H1 (cell line): ENCODE data around the gene PHF23. TPM values are rescaled to one million over a fixed set of nuclear protein-coding genes. Genes with fewer than 3 reads are reported as not detected.

Experiments used
- CTCF ChIA-PET: fragments of 300-600 bp; sonication (Branson Sonifier 250); formaldehyde crosslinking; loops from one replicate; lab custom pipeline; 2021; ENCODE audit not compliant: partially characterized antibody; lab: Charles Lee
- POLR2A ChIA-PET: fragments of 300-600 bp; sonication (Branson Sonifier 250); formaldehyde crosslinking; loops from one replicate; lab custom pipeline; 2021; ENCODE audit warnings: inconsistent platforms; ENCODE audit not compliant: partially characterized antibody; lab: Charles Lee
- DNase-seq, 2 experiments: peaks; one replicate each; pipeline versions ENCODE4 v3.0.0 to v3.0.0-alpha.2; 2010 to 2022; ENCODE audit warnings: low spot score in 2 of 2, low read depth in 1 of 2, mixed read lengths in 1 of 2
- FAIRE-seq: peaks from 2 replicates; lab custom pipeline; 2011; peaks lifted over from hg19 to GRCh38; lab: Jason Lieb, UNC
- H2AFZ ChIP-seq: 2 replicates; pipeline ENCODE4 v1.8.1; 2012; ENCODE audit warnings: low read length, inconsistent platforms
- H2AK5ac ChIP-seq: 2 replicates; pipeline ENCODE4 v1.6.1; 2013; ENCODE audit warnings: low read depth, low read length
- H2BK120ac ChIP-seq: replicated peaks from 2 replicates; pipeline ENCODE3; 2013; ENCODE audit warnings: low read depth, low read length, inconsistent platforms
- H2BK12ac ChIP-seq: 2 replicates; pipeline ENCODE4 v1.6.1; 2013; ENCODE audit warnings: low read depth, low read length
- H2BK15ac ChIP-seq: 2 replicates; pipeline ENCODE4 v1.6.1; 2013; ENCODE audit warnings: low read length
- H2BK20ac ChIP-seq: 2 replicates; pipeline ENCODE4 v1.6.1; 2013; ENCODE audit warnings: low read length
- H2BK5ac ChIP-seq: 2 replicates; pipeline ENCODE4 v1.6.1; 2013; ENCODE audit warnings: low read depth, low read length
- H3K14ac ChIP-seq: 2 replicates; pipeline ENCODE4 v1.6.1; 2013; ENCODE audit warnings: inconsistent platforms; ENCODE audit not compliant: insufficient read length
- H3K18ac ChIP-seq: 2 replicates; pipeline ENCODE4 v1.6.1; 2013; ENCODE audit warnings: low read length; ENCODE audit errors: extremely low read depth
- H3K23ac ChIP-seq: 2 replicates; pipeline ENCODE4 v1.6.1; 2013; ENCODE audit warnings: inconsistent platforms; ENCODE audit not compliant: insufficient read length
- H3K23me2 ChIP-seq: 2 replicates; pipeline ENCODE4 v1.6.1; 2013; ENCODE audit warnings: low read depth, low read length
- H3K27ac ChIP-seq: 2 replicates; pipeline ENCODE4 v1.6.1; 2011; ENCODE audit warnings: low read depth, low read length, inconsistent platforms
- H3K27me3 ChIP-seq, 4 experiments: replicated peaks in 1 of 4; 1 replicate in 1 of 4; 2 replicates in 3 of 4; pipeline versions ENCODE4 v1.6.1 to v1.8.1; 2011 to 2013; ENCODE audit warnings: low read length in 3 of 4, mild to moderate bottlenecking in 3 of 4, inconsistent platforms in 2 of 4, mixed read lengths in 2 of 4, moderate library complexity in 1 of 4; ENCODE audit not compliant: control insufficient read depth in 3 of 4, insufficient read depth in 3 of 4; ENCODE audit errors: extremely low read depth in 1 of 4
- H3K36me3 ChIP-seq, 4 experiments: 2 replicates each; pipeline versions ENCODE4 v1.6.1 to v1.8.1; 2011 to 2013; ENCODE audit warnings: mild to moderate bottlenecking in 4 of 4, low read length in 3 of 4, moderate library complexity in 2 of 4, control low read depth in 1 of 4, inconsistent platforms in 1 of 4; ENCODE audit not compliant: insufficient read depth in 4 of 4, control insufficient read depth in 2 of 4
- H3K4ac ChIP-seq: replicated peaks from 2 replicates; pipeline ENCODE3; 2013; ENCODE audit warnings: low read length, low read depth, mixed read lengths, inconsistent platforms; ENCODE audit not compliant: insufficient read length
- H3K4me1 ChIP-seq, 4 experiments: replicated peaks in 1 of 4; 1 replicate in 1 of 4; 2 replicates in 3 of 4; pipeline versions ENCODE4 v1.6.1 to v1.8.1; 2011 to 2013; ENCODE audit warnings: low read length in 3 of 4, inconsistent platforms in 2 of 4, mixed read lengths in 1 of 4; ENCODE audit not compliant: insufficient read depth in 4 of 4, control insufficient read depth in 3 of 4
- H3K4me2 ChIP-seq, 2 experiments: 2 replicates each; pipeline versions ENCODE4 v1.6.1 to v1.8.1; 2011 to 2013; ENCODE audit warnings: low read depth in 2 of 2, low read length in 2 of 2, control low read depth in 1 of 2, inconsistent platforms in 1 of 2, mild to moderate bottlenecking in 1 of 2; ENCODE audit not compliant: insufficient read depth in 1 of 2
- H3K4me3 ChIP-seq, 4 experiments: fragments of 200-600, 300-600 bp in 1 of 4; sonication (generic), shearing (Covaris generic), sonication (Bioruptor Twin) in 1 of 4; 2 replicates each; pipeline versions ENCODE4 v1.5.1 to v1.8.1; 2011 to 2016; ENCODE audit warnings: low read length in 4 of 4, low read depth in 3 of 4, control low read depth in 2 of 4, inconsistent platforms in 2 of 4, mild to moderate bottlenecking in 2 of 4, mixed read lengths in 1 of 4, moderate library complexity in 1 of 4; ENCODE audit not compliant: insufficient read depth in 2 of 4; ENCODE audit errors: extremely low read depth in 1 of 4
- H3K56ac ChIP-seq: replicated peaks from 2 replicates; pipeline ENCODE3; 2013; ENCODE audit warnings: low read depth, mild to moderate bottlenecking, mixed read lengths, low read length, inconsistent platforms; ENCODE audit not compliant: insufficient read length
- H3K79me1 ChIP-seq: 2 replicates; pipeline ENCODE4 v1.6.1; 2013; ENCODE audit warnings: low read depth, low read length, control low read depth
- H3K79me2 ChIP-seq, 2 experiments: 2 replicates each; pipeline versions ENCODE4 v1.6.1 to v1.8.1; 2012 to 2013; ENCODE audit warnings: low read length in 2 of 2, mild to moderate bottlenecking in 2 of 2, inconsistent platforms in 1 of 2; ENCODE audit not compliant: insufficient read depth in 2 of 2, control insufficient read depth in 1 of 2
- H3K9ac ChIP-seq, 4 experiments: replicated peaks in 1 of 4; 1 replicate in 1 of 4; 2 replicates in 3 of 4; pipeline versions ENCODE4 v1.6.1 to v1.8.1; 2011 to 2013; ENCODE audit warnings: low read depth in 3 of 4, low read length in 3 of 4, control low read depth in 2 of 4, mild to moderate bottlenecking in 2 of 4, moderate library complexity in 2 of 4, inconsistent platforms in 1 of 4; ENCODE audit errors: extremely low read depth in 1 of 4
- H3K9me3 ChIP-seq, 2 experiments: 2 replicates each; pipeline versions ENCODE4 v1.6.1 to v1.8.1; 2012 to 2013; ENCODE audit warnings: mild to moderate bottlenecking in 2 of 2, moderate library complexity in 2 of 2, control low read depth in 1 of 2, inconsistent platforms in 1 of 2, low read depth in 1 of 2, low read length in 1 of 2, mixed read lengths in 1 of 2; ENCODE audit not compliant: insufficient read depth in 2 of 2
- H4K20me1 ChIP-seq, 2 experiments: replicated peaks in 1 of 2; 2 replicates each; pipeline versions ENCODE3 to v1.8.1; 2011 to 2013; ENCODE audit warnings: inconsistent platforms in 2 of 2, low read length in 2 of 2, mild to moderate bottlenecking in 1 of 2; ENCODE audit not compliant: insufficient read depth in 2 of 2, control insufficient read depth in 1 of 2
- H4K5ac ChIP-seq: 2 replicates; pipeline ENCODE4 v1.6.1; 2013; ENCODE audit warnings: low read length, low read depth, mixed read lengths, inconsistent platforms; ENCODE audit not compliant: insufficient read length
- H4K8ac ChIP-seq: 2 replicates; pipeline ENCODE4 v1.8.0; 2013; ENCODE audit warnings: mild to moderate bottlenecking, moderate library complexity, low read length, inconsistent platforms; ENCODE audit not compliant: insufficient read depth; ENCODE audit errors: extremely low read depth
- H4K91ac ChIP-seq: replicated peaks from 2 replicates; pipeline ENCODE3; 2013; ENCODE audit warnings: low read length, mixed read lengths, inconsistent platforms; ENCODE audit not compliant: insufficient read length
- ATF3 ChIP-seq: IDR thresholded peaks from 2 replicates; pipeline ENCODE4 v1.6.1; 2011; ENCODE audit warnings: low read depth, mild to moderate bottlenecking, low read length; ENCODE audit not compliant: insufficient read depth
- CEBPB ChIP-seq: IDR thresholded peaks from 2 replicates; pipeline ENCODE4 v1.6.1; 2012; ENCODE audit warnings: low read depth, low read length
- CHD2 ChIP-seq: IDR thresholded peaks from 2 replicates; pipeline ENCODE4 v1.6.1; 2012; ENCODE audit warnings: low read length, improper control_type of control experiment
- CTBP2 ChIP-seq: IDR thresholded peaks from 2 replicates; pipeline ENCODE4 v1.7.0; 2011; ENCODE audit warnings: borderline replicate concordance, mild to moderate bottlenecking, moderate library complexity, mixed read lengths, low read length; ENCODE audit not compliant: insufficient read depth, insufficient read length
- FOSL1 ChIP-seq: IDR thresholded peaks from 2 replicates; pipeline ENCODE4 v1.6.1; 2011; ENCODE audit warnings: mild to moderate bottlenecking, low read depth, low read length, moderate library complexity; ENCODE audit not compliant: insufficient read depth
- GTF2F1 ChIP-seq: IDR thresholded peaks from 2 replicates; pipeline ENCODE4 v1.6.1; 2012; ENCODE audit warnings: low read depth, low read length, improper control_type of control experiment, borderline replicate concordance
- KDM1A ChIP-seq: fragments of 200-600, 300-600 bp; sonication (generic); IDR thresholded peaks from 2 replicates; pipeline ENCODE4 v1.7.1; 2016; ENCODE audit warnings: mild to moderate bottlenecking, low read length, borderline replicate concordance
- RFX5 ChIP-seq: IDR thresholded peaks from 2 replicates; pipeline ENCODE4 v1.6.1; 2011; ENCODE audit warnings: low read depth, low read length, improper control_type of control experiment, borderline replicate concordance
- SP1 ChIP-seq: IDR thresholded peaks from 2 replicates; pipeline ENCODE4 v1.6.1; 2011; ENCODE audit warnings: low read depth, low read length
- SP4 ChIP-seq: IDR thresholded peaks from 2 replicates; pipeline ENCODE4 v1.6.1; 2012; ENCODE audit warnings: low read length, inconsistent platforms
- WGBS, 2 experiments: shearing (Covaris generic) in 1 of 2; methylation state at CpG; one replicate each; pipeline versions ENCODE4 v1.1.6 to v1.1.7; 2013 to 2015; ENCODE audit warnings: low lambda C conversion rate in 2 of 2, mixed read lengths in 2 of 2, inconsistent platforms in 1 of 2, low coverage in 1 of 2, missing lambda C conversion rate in 1 of 2; ENCODE audit not compliant: insufficient replicate concordance in 2 of 2, insufficient coverage in 1 of 2, insufficient read length in 1 of 2; ENCODE audit errors: extremely low coverage in 1 of 2, missing lambda C conversion rate in 1 of 2; 5-methylcytosine and 5-hydroxymethylcytosine counted together
- polyA plus RNA-seq, 7 experiments: library from polyadenylated mRNA; depleted of rRNA in 3 of 7; stranded (reverse) in 5 of 7; unstranded in 2 of 7; fragments of >200 nt in 5 of 7; fragments of 200-250 nt in 2 of 7; gene quantifications; 1 replicate in 5 of 7; 2 replicates in 1 of 7; 4 replicates in 1 of 7; pipeline versions ENCODE4 v1.2.1 to v1.2.3, GENCODE V29; 2011 to 2013; ENCODE audit warnings: missing spikeins in 2 of 7, mixed read lengths in 2 of 7
- total RNA-seq: library from RNA; stranded (reverse); fragmentation: NEBNext Ultra II Directional; extraction: Animal tissue kit (Norgen Biotek cat#: 25700); gene quantifications from 2 replicates; pipeline ENCODE4 v1.2.1, GENCODE V29; 2021

The PHF23 gene
- total and polyA plus RNA-seq, 2 of the 8 experiments (the other 6 are each of a cell fraction or from before 2014, with no cell fraction given): 47.5 to 62.8 TPM

GRCh38 chr17:7213895-7214299 is 25.4 kb downstream of the PHF23 start:
- Histone ChIP-seq H2AFZ (no peak overlapping the region), H3K36me3 (no peaks in the 10 kb centered on the region), H3K27ac (peak overlapping the region; percentile 86), H3K79me2 (peaks cover 0 to 49% of the 10 kb centered on the region in 2 experiments; a peak in 2 of 4 replicates), H3K9ac (peak overlapping the region in 2 of 4 experiments; percentile 66 to 71; a peak in 4 of 7 replicates), H3K14ac (no peak overlapping the region), H2BK15ac (no peak overlapping the region), H2BK20ac (no peak overlapping the region), H3K4me1 (peaks cover 9 to 50% (median 29%) of the 10 kb centered on the region in 4 experiments), H3K9me3 (no peaks in the 10 kb centered on the region), H2BK12ac (0 out of 2 replicates have a peak overlapping the region, but pooled peaks have one; percentile 50), H3K4me3 (peak overlapping the region; percentile 26 to 68 (median 46); a peak in 6 of 8 replicates), H3K23ac (no peak overlapping the region), H3K4me2 (peak overlapping the region; percentile 69 to 87), H3K79me1 (peaks cover 6% of the 10 kb centered on the region; the same call in 1 of the 2 replicates), H2BK5ac (peak overlapping the region; percentile 52; the same call in 1 of the 2 replicates), H4K5ac (no peak overlapping the region), H3K4ac (no peak overlapping the region), H4K20me1 (no peaks in the 10 kb centered on the region), H3K27me3 (no peaks in the 10 kb centered on the region), H4K8ac (no peak overlapping the region), H3K23me2 (peaks cover 26% of the 10 kb centered on the region; the same call in 1 of the 2 replicates), H2BK120ac (no peak overlapping the region), H3K56ac (no peak overlapping the region), H2AK5ac (no peak overlapping the region), H4K91ac (no peak overlapping the region), H3K18ac (no peak overlapping the region; the same call in 1 of the 2 replicates)
- FAIRE-seq: peak; percentile 99
- DNase-seq: peak; percentile 92 to 95
- ChIA-PET POLR2A (interaction anchor here (0.7 to 3.7 kb wide), 21 partner anchors 8 to 190 kb away, joined by 3 to 22 read pairs (median 4); partner anchors contain the start of genes CLDN7, CTDNEP1, DVL2 and ELP5), CTCF (interaction anchor here (0.6 to 2.1 kb wide), 13 partner anchors 11 to 172 kb away, joined by 3 to 16 read pairs (median 3); partner anchors contain the start of genes DVL2, GABARAP, PHF23 and SLC16A11)
- WGBS, 2 experiments: 1% methylated on average over 15 of the region's 15 CpGs; no CpG with 5 or more reads in 1 of the 2 experiments
- TF ChIP-seq KDM1A (no peak), CTBP2 (no peak), SP1 (peak; percentile 92), CEBPB (0 out of 2 replicates have a peak, but pooled peaks have one; percentile 51), RFX5 (no peak), GTF2F1 (no peak), SP4 (peak; percentile 82), ATF3 (0 out of 2 replicates have a peak, but pooled peaks have one; percentile 41), FOSL1 (no peak), CHD2 (peak; percentile 78)
